ENCODE data around the gene WDR33.
"Not testable (repeated sequence)": the region's sequence is repeated elsewhere in the genome, so short reads cannot be mapped to it uniquely, and the experiment has no call there.

Gene WDR33

GRCh38 chr2:127778850-127779249 lies 32.1 kb downstream of the WDR33 start:
- H3K4me3 ChIP-seq (ENCODE audit: low read length) = no peak overlapping the region

DNA sequence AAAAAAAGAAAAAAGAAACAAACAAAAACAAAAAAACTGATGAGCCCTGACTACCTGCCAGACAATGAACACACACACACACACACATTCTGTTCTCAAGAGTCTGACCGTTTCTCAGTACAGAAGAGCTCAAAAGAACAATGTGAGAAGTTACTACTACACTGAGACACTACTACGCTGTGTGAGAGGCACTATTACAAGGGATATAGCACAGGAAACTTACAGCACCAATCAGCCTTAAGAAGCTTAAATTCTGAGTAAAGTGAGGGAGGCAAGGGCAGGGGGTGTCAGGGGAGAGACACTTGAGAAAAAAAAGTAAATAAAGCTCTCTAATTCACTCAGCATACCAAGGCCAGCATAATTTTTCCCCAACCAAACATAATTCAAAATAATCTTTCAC lies 32.5 kb downstream of the WDR33 start:
- no peak overlapping the region for H3K4me3 ChIP-seq (ENCODE audit: low read length)
- no peaks in the 10 kb centered on the region for H3K27me3 ChIP-seq (ENCODE audit: control insufficient read depth, insufficient read depth, low read length)
- H3K4me2 ChIP-seq (ENCODE audit: low read length) = no peak overlapping the region
- H3K9ac ChIP-seq (ENCODE audit: low read depth, low read length) = no peak overlapping the region
- H3K36me3 ChIP-seq (ENCODE audit: insufficient read depth, low read length) = peaks cover 2% of the 10 kb centered on the region
- no peaks in the 10 kb centered on the region for H3K4me1 ChIP-seq (ENCODE audit: control insufficient read depth, insufficient read depth, low read length)
- no peaks in the 10 kb centered on the region for H3K9me3 ChIP-seq (replicated peaks; ENCODE audit: low read length)

More at GRCh38 chr2:127778850-127779249, 32.1 kb downstream of the WDR33 start:
- no peaks in the 10 kb centered on the region for H3K9me3 ChIP-seq (replicated peaks; ENCODE audit: low read length)
- H3K9ac ChIP-seq (ENCODE audit: low read depth, low read length) = no peak overlapping the region
- H3K27me3 ChIP-seq (ENCODE audit: control insufficient read depth, insufficient read depth, low read length) = no peaks in the 10 kb centered on the region
- no peaks in the 10 kb centered on the region for H3K4me1 ChIP-seq (ENCODE audit: control insufficient read depth, insufficient read depth, low read length)
- no peak overlapping the region for H3K4me2 ChIP-seq (ENCODE audit: low read length)
- no peaks in the 10 kb centered on the region for H3K36me3 ChIP-seq (ENCODE audit: insufficient read depth, low read length)

GRCh38 chr2:127776122-127776780 lies 34.7 kb downstream of the WDR33 start:
- Histone ChIP-seq H3K9me3 (replicated peaks; ENCODE audit: low read length) (no peaks in the 10 kb centered on the region), H3K36me3 (ENCODE audit: insufficient read depth, low read length) (peaks cover 2% of the 10 kb centered on the region), H3K4me2 (ENCODE audit: low read length) (no peak overlapping the region), H3K4me1 (ENCODE audit: control insufficient read depth, insufficient read depth, low read length) (peaks cover 7% of the 10 kb centered on the region), H3K27me3 (ENCODE audit: control insufficient read depth, insufficient read depth, low read length) (no peaks in the 10 kb centered on the region), H3K4me3 (ENCODE audit: low read length) (no peak overlapping the region), H3K9ac (ENCODE audit: low read depth, low read length) (no peak overlapping the region)

DNA sequence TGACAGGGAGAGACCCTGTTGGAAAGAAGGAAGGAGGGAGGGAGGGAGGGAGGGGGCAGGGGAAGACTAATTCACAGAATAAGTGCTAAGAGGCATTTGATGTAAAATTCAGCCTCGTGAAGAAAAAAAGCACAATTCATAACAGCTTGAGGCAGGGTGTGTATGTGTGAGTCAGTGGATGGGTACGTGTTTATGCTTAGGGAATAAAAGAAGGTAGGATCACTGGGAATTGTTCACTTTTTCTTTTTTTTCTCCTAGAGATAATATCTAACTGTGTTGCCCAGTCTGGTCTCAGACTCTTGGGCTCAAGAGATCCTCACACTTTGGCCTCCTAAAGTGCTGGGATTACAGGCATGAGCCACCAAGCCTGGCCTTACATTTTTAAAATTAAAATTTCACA lies 39.2 kb downstream of the WDR33 start:
- Histone ChIP-seq H3K4me2 (ENCODE audit: low read length) (no peak overlapping the region), H3K27me3 (ENCODE audit: control insufficient read depth, insufficient read depth, low read length) (no peaks in the 10 kb centered on the region), H3K9ac (ENCODE audit: low read depth, low read length) (no peak overlapping the region), H3K4me1 (ENCODE audit: control insufficient read depth, insufficient read depth, low read length) (peaks cover 14% of the 10 kb centered on the region), H3K4me3 (ENCODE audit: low read length) (no peak overlapping the region), H3K36me3 (ENCODE audit: insufficient read depth, low read length) (peaks cover 7% of the 10 kb centered on the region), H3K9me3 (replicated peaks; ENCODE audit: low read length) (no peaks in the 10 kb centered on the region)

DNA sequence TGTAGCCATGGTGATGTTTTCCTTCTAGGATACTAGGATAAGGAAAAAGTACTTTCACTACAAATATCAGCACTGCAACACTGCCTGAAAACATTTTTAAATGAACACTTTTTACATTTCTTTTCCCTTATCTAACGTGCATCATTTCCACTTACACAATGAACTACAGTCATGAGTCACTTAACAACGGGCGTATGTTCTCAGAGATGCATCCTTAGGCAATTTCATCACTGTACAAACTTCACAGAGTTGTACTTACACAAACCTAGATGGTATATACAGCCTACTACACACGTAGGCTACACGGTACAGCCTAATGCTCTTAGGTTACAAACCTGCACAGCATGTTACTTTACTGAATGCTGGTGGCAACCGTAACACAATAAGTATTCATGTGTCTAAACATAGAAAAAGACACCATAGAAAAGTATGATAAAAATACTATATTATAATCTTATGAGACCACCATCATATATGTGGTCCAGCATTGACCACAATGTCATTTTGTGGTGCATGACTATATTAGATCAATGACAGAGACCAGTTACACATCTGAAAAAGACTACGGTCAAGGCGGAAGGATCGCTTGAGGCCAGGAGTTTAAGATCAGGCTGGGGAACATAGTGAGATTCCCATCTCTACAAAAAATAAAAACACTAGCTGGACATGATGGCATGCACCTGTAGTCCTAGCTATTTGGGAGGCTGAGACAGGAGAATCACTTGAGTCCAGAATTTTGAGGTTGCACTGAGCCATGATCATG lies 39.8 kb downstream of the WDR33 start:
- no peaks in the 10 kb centered on the region for H3K9me3 ChIP-seq (replicated peaks; ENCODE audit: low read length)
- H3K4me2 ChIP-seq (ENCODE audit: low read length) = peak overlapping the region; percentile 34
- H3K4me3 ChIP-seq (ENCODE audit: low read length) = no peak overlapping the region
- H3K27me3 ChIP-seq (ENCODE audit: control insufficient read depth, insufficient read depth, low read length) = no peaks in the 10 kb centered on the region
- H3K9ac ChIP-seq (ENCODE audit: low read depth, low read length) = no peak overlapping the region
- peaks cover 14% of the 10 kb centered on the region for H3K4me1 ChIP-seq (ENCODE audit: control insufficient read depth, insufficient read depth, low read length)
- peaks cover 12% of the 10 kb centered on the region for H3K36me3 ChIP-seq (ENCODE audit: insufficient read depth, low read length)

DNA sequence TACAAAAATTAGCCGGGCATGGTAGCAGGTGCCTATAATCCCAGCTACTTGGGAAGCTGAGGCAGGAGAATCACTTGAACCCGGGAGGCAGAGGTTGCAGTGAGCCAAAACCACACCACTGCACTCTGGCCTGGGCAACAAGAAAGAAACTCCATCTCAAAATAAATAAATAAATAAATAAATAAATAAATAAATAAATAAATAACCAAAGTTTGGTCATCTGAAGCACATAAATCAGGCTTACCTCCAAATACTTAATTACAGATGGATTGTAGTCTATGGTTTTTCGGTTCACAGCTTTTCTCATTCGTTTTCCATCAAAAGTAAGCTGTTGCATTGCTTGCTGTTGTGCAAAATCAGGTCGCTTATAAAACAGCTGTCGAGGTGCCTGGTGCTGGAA lies 40.4 kb downstream of the WDR33 start:
- H3K4me2 ChIP-seq (ENCODE audit: low read length) = peak overlapping the region; percentile 32
- H3K4me1 ChIP-seq (ENCODE audit: control insufficient read depth, insufficient read depth, low read length) = peaks cover 14% of the 10 kb centered on the region
- H3K27me3 ChIP-seq (ENCODE audit: control insufficient read depth, insufficient read depth, low read length); H3K9ac ChIP-seq (ENCODE audit: low read depth, low read length); H3K9me3 ChIP-seq (replicated peaks; ENCODE audit: low read length); H3K4me3 ChIP-seq (ENCODE audit: low read length): not testable (repeated sequence)
- H3K36me3 ChIP-seq (ENCODE audit: insufficient read depth, low read length) = peaks cover 13% of the 10 kb centered on the region

- peaks cover 19% of the 10 kb centered on the region for H3K36me3 ChIP-seq (ENCODE audit: insufficient read depth, low read length)
Observed at GRCh38 chr2:127769587-127769986, 41.4 kb downstream of the WDR33 start.

GRCh38 chr2:127768775-127769479 lies 42.0 kb downstream of the WDR33 start:
- H3K27me3 ChIP-seq (ENCODE audit: control insufficient read depth, insufficient read depth, low read length) = no peaks in the 10 kb centered on the region
- no peak overlapping the region for H3K4me3 ChIP-seq (ENCODE audit: low read length)
- no peak overlapping the region for H3K9ac ChIP-seq (ENCODE audit: low read depth, low read length)
- peaks cover 26% of the 10 kb centered on the region for H3K36me3 ChIP-seq (ENCODE audit: insufficient read depth, low read length)
- H3K4me2 ChIP-seq (ENCODE audit: low read length) = no peak overlapping the region
- H3K4me1 ChIP-seq (ENCODE audit: control insufficient read depth, insufficient read depth, low read length) = peaks cover 18% of the 10 kb centered on the region
- H3K9me3 ChIP-seq (replicated peaks; ENCODE audit: low read length) = no peaks in the 10 kb centered on the region

More at GRCh38 chr2:127769587-127769986, 41.4 kb downstream of the WDR33 start:
- Histone ChIP-seq H3K9me3 (replicated peaks; ENCODE audit: low read length) (no peaks in the 10 kb centered on the region), H3K9ac (ENCODE audit: low read depth, low read length) (no peak overlapping the region), H3K4me2 (ENCODE audit: low read length) (no peak overlapping the region), H3K27me3 (ENCODE audit: control insufficient read depth, insufficient read depth, low read length) (no peaks in the 10 kb centered on the region), H3K4me1 (ENCODE audit: control insufficient read depth, insufficient read depth, low read length) (peaks cover 14% of the 10 kb centered on the region), H3K4me3 (ENCODE audit: low read length) (no peak overlapping the region)

- H3K36me3 ChIP-seq (ENCODE audit: insufficient read depth, low read length) = peaks cover 55% of the 10 kb centered on the region
- H3K4me2 ChIP-seq (ENCODE audit: low read length) = no peak overlapping the region
- no peaks in the 10 kb centered on the region for H3K27me3 ChIP-seq (ENCODE audit: control insufficient read depth, insufficient read depth, low read length)
- no peak overlapping the region for H3K4me3 ChIP-seq (ENCODE audit: low read length)
- H3K9me3 ChIP-seq (replicated peaks; ENCODE audit: low read length) = no peaks in the 10 kb centered on the region
- H3K9ac ChIP-seq (ENCODE audit: low read depth, low read length) = no peak overlapping the region
- H3K4me1 ChIP-seq (ENCODE audit: control insufficient read depth, insufficient read depth, low read length) = peaks cover 7% of the 10 kb centered on the region
Observed at GRCh38 chr2:127763776-127764175, 47.2 kb downstream of the WDR33 start.

DNA sequence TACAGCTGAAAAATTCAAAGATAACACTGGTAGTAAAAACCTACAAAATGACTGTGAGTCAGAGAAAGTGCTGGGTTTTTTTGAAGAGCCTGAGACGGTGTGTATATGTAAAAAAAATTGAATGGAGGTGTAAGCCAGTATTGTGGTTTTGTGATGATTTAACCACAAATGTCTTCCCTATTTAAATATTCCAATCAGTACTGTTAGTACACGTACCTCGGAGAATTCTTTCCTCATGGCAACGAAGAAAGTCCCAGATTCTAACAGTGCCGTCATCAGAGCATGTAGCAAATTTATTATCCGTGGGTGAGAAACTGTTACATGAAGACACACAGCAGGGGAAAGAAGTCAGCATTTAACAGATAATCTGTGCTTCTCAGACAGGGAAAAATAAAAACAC lies 48.1 kb downstream of the WDR33 start:
- H3K4me3 ChIP-seq (ENCODE audit: low read length) = no peak overlapping the region
- H3K4me2 ChIP-seq (ENCODE audit: low read length) = no peak overlapping the region
- H3K27me3 ChIP-seq (ENCODE audit: control insufficient read depth, insufficient read depth, low read length) = no peaks in the 10 kb centered on the region
- no peak overlapping the region for H3K9ac ChIP-seq (ENCODE audit: low read depth, low read length)
- peaks cover 50% of the 10 kb centered on the region for H3K36me3 ChIP-seq (ENCODE audit: insufficient read depth, low read length)
- peaks cover 7% of the 10 kb centered on the region for H3K4me1 ChIP-seq (ENCODE audit: control insufficient read depth, insufficient read depth, low read length)
- no peaks in the 10 kb centered on the region for H3K9me3 ChIP-seq (replicated peaks; ENCODE audit: low read length)

GRCh38 chr2:127762441-127762840 lies 48.5 kb downstream of the WDR33 start:
- Histone ChIP-seq H3K36me3 (ENCODE audit: insufficient read depth, low read length) (peaks cover 50% of the 10 kb centered on the region), H3K4me1 (ENCODE audit: control insufficient read depth, insufficient read depth, low read length) (peaks cover 7% of the 10 kb centered on the region), H3K9me3 (replicated peaks; ENCODE audit: low read length) (no peaks in the 10 kb centered on the region), H3K4me3 (ENCODE audit: low read length) (no peak overlapping the region), H3K27me3 (ENCODE audit: control insufficient read depth, insufficient read depth, low read length) (no peaks in the 10 kb centered on the region), H3K4me2 (ENCODE audit: low read length) (no peak overlapping the region), H3K9ac (ENCODE audit: low read depth, low read length) (no peak overlapping the region)

All from skeletal muscle satellite cell (primary cell).